ENCODE data around the gene C19orf33.

DNA sequence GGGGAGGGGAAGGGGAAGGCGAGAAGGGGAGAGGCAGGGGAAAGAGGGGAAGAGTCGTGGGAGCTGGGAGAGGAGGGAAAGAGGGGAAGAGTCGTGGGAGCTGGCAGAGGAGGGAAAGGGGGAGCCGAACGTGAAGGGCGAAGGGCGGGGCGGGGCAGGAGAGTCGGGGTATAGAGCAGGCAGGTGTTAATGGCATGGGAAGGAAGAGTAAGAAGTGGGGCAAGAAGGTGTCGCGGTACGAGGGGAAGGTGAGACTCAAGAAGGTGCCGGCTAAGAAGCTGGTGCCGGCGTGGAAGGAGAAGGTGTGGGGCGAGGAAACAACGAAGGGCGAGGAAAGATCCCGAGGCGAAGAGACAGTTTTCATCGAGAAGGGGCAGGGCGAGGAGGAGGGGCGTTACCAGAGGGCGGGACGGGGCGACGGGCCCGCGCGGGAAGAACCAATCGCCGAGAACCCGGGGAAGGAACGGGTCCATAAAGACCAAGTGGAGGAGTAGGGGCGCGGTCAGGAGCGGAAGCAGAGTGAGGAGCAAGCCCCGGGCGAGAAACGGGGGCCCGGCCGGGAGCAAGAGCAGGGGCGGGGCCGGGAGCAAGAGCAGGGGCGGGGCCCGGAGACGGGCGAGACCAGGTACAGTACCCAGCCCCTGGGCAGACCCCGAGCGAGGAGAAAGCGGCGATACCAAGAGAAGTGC is 32.0 kb downstream of the C19orf33 start:
- no peak for TF ChIP-seq CTBP1 (IDR thresholded peaks at IDR 0.05; ENCODE audit: borderline replicate concordance)
- TF ChIP-seq SP1 (IDR thresholded peaks at IDR 0.05): no peak
- no peak for TF ChIP-seq BHLHE40 (IDR thresholded peaks at IDR 0.05; ENCODE audit: borderline replicate concordance)
- no peak for TF ChIP-seq ZNF384 (IDR thresholded peaks at IDR 0.05)
- no peak for TF ChIP-seq FOXA1 (IDR thresholded peaks at IDR 0.05)
- TF ChIP-seq HDGF (IDR thresholded peaks at IDR 0.05; ENCODE audit: borderline replicate concordance): no peak
- no peak for TF ChIP-seq TARDBP (IDR thresholded peaks at IDR 0.05)
- no peak for TF ChIP-seq FOXK2 (IDR thresholded peaks at IDR 0.05)
- no peak for TF ChIP-seq ARNT (IDR thresholded peaks at IDR 0.05)
- TF ChIP-seq, protein P1, sequence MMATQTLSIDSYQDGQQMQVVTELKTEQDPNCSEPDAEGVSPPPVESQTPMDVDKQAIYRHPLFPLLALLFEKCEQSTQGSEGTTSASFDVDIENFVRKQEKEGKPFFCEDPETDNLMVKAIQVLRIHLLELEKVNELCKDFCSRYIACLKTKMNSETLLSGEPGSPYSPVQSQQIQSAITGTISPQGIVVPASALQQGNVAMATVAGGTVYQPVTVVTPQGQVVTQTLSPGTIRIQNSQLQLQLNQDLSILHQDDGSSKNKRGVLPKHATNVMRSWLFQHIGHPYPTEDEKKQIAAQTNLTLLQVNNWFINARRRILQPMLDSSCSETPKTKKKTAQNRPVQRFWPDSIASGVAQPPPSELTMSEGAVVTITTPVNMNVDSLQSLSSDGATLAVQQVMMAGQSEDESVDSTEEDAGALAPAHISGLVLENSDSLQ (IDR thresholded peaks at IDR 0.05): no peak
- TF ChIP-seq ELF4 (IDR thresholded peaks at IDR 0.05): no peak
